OCI-LY3 (cell line): ENCODE measurements around the gene VPS8.

ENCODE experiments used
- CTCF ChIP-seq: fragments of 200-600, 300-600 bp; sonication (generic); IDR thresholded peaks from 2 replicates; pipeline ENCODE4 v1.5.1; 2014; ENCODE audit warnings: antibody characterized with exemption, low read length, low read depth
- EZH2phosphoT487 ChIP-seq: fragments of 200-600 bp; shearing (Covaris generic); IDR thresholded peaks from 2 replicates; pipeline ENCODE4 v1.6.1; 2018; ENCODE audit warnings: antibody characterized with exemption, mixed run types, low read depth

- peak; percentile 22; the same call in 1 of the 2 replicates for TF ChIP-seq CTCF
- no peak for TF ChIP-seq EZH2phosphoT487
Measured at GRCh38 chr3:185069037-185070030, 257.4 kb downstream of the VPS8 start.
